Fibroblast of skin of back (primary cell): ENCODE data around the gene CFAP107. TPM values are rescaled to one million over a fixed set of nuclear protein-coding genes. Genes with fewer than 3 reads are reported as not detected.
A peak's percentile ranks its signal among the peaks of the same experiment; 100 is the strongest.
"Not testable (repeated sequence)": the region's sequence is repeated elsewhere in the genome, so short reads cannot be mapped to it uniquely, and the experiment has no call there.

Experiments used
- DNase-seq: peaks from one replicate; pipeline ENCODE4 v3.0.0-alpha.2; 2013
- polyA plus RNA-seq, 2 experiments: library from polyadenylated mRNA; unstranded; fragments of 120-200 nt; gene quantifications; one replicate each; pipeline ENCODE4 v1.2.1, GENCODE V29; 2013; ENCODE audit not compliant: insufficient read length in 2 of 2

The CFAP107 gene
- polyA plus RNA-seq (2013, experiment 1 of 2; ENCODE audit: insufficient read length), result not detected
- polyA plus RNA-seq (2013, experiment 2 of 2; ENCODE audit: insufficient read length), result not detected

- DNase-seq, result peak; percentile 19
Measured at GRCh38 chr1:12745992-12746323, at the start of gene CFAP107. Gene CFAP107, plus strand, starts transcription at chr1:12746200. Its CDS starts 231 bp downstream, at chr1:12746431.

- no peak for DNase-seq
Measured at GRCh38 chr1:12696658-12697057, 49.3 kb upstream of the CFAP107 start.

- DNase-seq, result peak; percentile 93
Measured at GRCh38 chr1:12697397-12697796, 48.6 kb upstream of the CFAP107 start.

GRCh38 chr1:12703821-12704451 lies 42.1 kb upstream of the CFAP107 start:
- no peak for DNase-seq

- DNase-seq, result no peak
Measured at GRCh38 chr1:12706061-12706460, 39.9 kb upstream of the CFAP107 start.

GRCh38 chr1:12708396-12709090 lies 37.5 kb upstream of the CFAP107 start:
- DNase-seq, result no peak

- peak; percentile 42 for DNase-seq
Measured at GRCh38 chr1:12709091-12709491, 36.9 kb upstream of the CFAP107 start.

- peak; percentile 84 for DNase-seq
Measured at GRCh38 chr1:12709696-12710095, 36.3 kb upstream of the CFAP107 start.

GRCh38 chr1:12711536-12711935 lies 34.5 kb upstream of the CFAP107 start:
- DNase-seq, result peak; percentile 84

- DNase-seq, result peak; percentile 68
Measured at GRCh38 chr1:12712076-12712475, 33.9 kb upstream of the CFAP107 start.

- no peak for DNase-seq
Measured at GRCh38 chr1:12712929-12713328, 33.1 kb upstream of the CFAP107 start.

GRCh38 chr1:12713651-12714050 lies 32.3 kb upstream of the CFAP107 start:
- DNase-seq, result not testable (repeated sequence)

- DNase-seq, result no peak
Measured at GRCh38 chr1:12714710-12715475, 31.1 kb upstream of the CFAP107 start.

- no peak for DNase-seq
Measured at GRCh38 chr1:12715896-12716437, 30.0 kb upstream of the CFAP107 start, which contains the start of gene AADACL3. Gene AADACL3, plus strand, starts transcription at chr1:12716110. Its CDS starts 67 bp downstream, at chr1:12716177.

- DNase-seq, result no peak
Measured at GRCh38 chr1:12717301-12717838, 28.6 kb upstream of the CFAP107 start.

GRCh38 chr1:12722626-12723025 lies 23.4 kb upstream of the CFAP107 start:
- DNase-seq, result no peak

- DNase-seq, result no peak
Measured at GRCh38 chr1:12728391-12728790, 17.6 kb upstream of the CFAP107 start.

GRCh38 chr1:12730156-12730555 lies 15.8 kb upstream of the CFAP107 start:
- DNase-seq, result no peak

- DNase-seq, result not testable (repeated sequence)
Measured at GRCh38 chr1:12731084-12731483, 14.9 kb upstream of the CFAP107 start.

GRCh38 chr1:12734651-12735050 lies 11.3 kb upstream of the CFAP107 start:
- DNase-seq, result no peak

- no peak for DNase-seq
Measured at GRCh38 chr1:12738934-12739333, 7.1 kb upstream of the CFAP107 start.

- DNase-seq, result no peak
Measured at GRCh38 chr1:12739613-12740012, 6.4 kb upstream of the CFAP107 start.

GRCh38 chr1:12741946-12742345 lies 4.1 kb upstream of the CFAP107 start:
- no peak for DNase-seq
